GM21423 (cell line): ENCODE results near the gene ITGB7.

Experiments used
- ATAC-seq: cut with Tn5 transposase; IDR thresholded peaks from one replicate; pipeline ENCODE4 v1.9.1; 2021; ENCODE audit warnings: mild to moderate bottlenecking, moderate library complexity; ENCODE audit not compliant: unreplicated experiment

Gene ITGB7

GRCh38 chr12:53197011-53197640 is 9.9 kb downstream of the ITGB7 start:
- ATAC-seq = no peak

DNA sequence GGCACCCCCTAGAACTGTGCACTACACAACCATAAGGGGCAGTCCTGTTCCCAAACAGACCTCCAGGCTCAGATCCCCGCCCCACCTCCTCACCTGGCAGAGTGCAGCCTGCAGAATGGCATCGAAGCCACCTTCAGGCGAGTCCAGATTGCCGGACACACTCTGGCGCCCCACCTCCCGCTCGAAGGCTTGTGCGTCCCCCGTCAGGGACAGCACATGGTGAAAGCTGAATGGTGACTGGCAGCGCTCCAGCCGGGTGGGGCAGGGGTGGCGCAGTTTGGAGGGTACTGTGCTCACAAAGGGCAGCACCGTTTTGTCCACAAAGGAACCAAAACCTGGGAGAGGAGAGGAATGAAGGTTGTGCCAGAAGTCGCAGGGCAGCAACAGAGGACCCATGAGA is 10.6 kb downstream of the ITGB7 start:
- ATAC-seq = no peak

DNA sequence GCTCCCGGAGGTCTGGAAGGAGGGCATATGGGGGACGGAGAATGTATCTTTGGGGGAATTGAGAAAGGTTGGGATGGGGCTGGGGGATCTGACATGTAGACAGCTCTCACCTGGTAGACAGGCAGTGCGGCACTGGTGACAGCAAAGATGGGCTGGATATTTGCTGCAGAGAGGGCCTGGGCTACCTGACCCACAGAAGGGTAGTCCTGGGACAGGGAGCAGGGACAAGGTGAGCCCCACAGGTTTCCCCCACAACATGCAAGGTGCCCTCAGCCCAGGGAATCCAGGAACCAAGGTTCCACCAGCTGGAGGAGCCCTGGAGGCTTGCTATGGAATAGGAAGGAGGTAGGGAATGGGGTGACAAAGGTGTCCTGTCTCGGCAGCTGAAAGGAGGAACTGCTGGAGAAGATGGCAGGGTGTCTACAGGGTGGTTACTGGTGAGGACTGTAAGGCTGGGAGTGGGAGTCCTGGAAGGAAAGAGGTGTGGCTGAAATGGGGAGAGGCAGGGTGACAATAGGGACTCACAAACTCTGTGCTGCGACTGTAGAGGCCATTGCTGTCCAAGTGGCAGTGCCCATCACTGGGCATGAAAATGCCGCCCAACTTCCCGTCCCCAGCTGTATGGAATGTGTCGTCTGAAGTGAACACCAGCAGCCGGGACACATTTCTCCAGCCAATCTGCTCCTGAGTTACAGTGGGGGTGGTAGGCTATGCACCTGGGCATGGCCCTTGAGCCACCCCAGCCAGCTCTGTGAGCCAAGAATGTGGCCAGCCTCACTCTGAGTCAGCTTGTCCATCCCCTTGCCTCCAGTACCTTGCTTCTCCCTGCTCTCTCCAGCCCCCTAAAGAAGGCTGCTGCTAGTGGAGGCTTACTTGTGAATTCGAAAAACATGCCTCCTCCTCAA is 11.3 kb downstream of the ITGB7 start:
- no peak for ATAC-seq

DNA sequence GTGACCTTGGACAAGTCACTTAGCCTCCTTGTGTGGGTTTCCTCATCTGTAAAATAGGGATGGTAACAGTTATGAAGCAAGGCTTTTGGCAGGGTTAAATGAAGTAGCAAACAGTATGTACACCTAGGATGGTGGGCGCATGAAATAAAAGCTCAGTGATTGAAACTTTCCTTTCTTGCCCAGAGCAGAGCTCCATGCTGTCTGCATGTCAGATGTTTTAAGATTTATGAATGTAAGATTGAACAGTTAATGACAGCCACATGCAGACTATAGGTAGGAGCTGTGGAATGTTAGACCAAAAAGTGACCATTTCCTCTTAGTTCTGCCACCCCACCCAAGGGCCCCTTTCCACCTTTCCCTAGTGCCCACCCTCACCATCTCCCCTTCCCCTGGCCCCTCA is 12.1 kb downstream of the ITGB7 start:
- no peak for ATAC-seq

DNA sequence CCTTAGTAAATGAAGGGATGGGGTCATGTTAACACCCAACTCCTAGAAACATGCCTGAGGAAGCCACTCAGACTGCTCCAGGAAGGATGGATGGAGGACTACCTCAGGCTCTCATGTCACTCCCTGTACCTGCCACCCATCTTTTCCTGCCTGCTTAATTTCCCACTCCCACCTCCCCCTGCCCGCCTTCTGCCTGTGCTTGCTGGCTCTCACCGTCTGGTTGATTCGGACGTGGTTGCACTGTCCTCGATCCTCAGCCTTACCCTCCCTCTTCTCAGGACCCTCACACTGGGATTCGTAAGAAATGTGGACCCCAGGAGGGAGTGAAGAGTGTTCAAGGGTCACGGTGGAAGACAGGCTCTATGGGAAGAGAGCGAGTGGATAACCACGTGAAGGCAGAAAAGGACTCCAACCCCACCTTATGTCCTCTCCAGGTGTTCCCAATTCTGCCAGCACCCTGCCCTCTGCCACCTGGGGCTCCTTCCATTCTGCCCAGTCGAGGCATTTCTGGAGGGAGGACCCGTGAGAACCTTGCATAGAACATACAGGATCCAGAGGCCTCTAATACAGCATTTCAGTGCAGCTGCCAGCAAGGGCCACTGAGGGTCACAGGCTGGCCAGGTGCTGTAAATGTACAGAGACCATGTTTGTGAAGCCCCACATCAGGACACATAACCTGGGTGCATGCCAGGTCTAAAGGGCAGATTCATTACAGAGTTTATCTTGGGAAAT is 12.9 kb downstream of the ITGB7 start:
- ATAC-seq = no peak

DNA sequence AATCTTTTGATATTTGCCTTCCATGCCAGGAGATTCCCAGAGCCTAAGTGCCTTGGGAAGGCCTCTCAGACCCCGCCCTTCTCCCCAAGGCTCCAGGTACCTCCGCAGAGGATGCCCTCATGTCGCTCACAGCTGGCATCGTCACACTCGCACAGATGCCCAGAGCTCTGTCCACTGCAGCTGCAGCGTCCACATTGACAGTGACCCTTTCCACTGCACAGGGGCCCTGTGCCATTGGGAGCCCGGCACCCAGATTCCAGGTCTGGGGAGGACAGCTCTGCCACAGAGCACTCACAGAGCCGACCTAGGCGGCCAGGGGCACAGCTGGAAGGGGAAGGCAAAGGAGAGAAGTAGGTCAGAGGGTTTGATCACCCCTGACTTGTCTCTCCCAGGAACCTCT is 14.0 kb downstream of the ITGB7 start:
- ATAC-seq = no peak

DNA sequence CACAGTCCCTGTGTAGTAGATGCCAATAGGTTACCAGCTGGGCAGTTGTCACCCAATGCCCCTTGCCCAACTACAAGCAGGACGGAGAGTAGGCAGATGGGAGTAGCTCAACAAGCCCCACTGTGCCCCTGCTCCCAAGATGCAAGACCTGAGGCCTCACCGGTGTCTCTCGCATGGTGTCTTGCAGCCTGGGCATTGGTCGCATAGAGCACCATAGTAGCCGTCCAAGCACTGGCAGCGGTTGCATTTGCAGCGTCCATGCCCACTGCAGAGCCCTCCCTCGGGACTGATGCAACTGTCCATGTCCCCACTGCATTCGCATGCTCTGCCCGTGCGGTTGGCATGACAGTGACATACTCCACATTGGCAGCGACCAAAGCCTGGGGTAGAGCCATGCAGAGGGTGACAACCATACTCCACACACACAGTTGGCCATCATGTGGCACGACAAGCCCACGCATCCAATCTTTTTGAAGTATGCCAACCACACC is 14.5 kb downstream of the ITGB7 start:
- ATAC-seq = no peak

- no peak for ATAC-seq
Observed at GRCh38 chr12:53191885-53192530, 15.0 kb downstream of the ITGB7 start.

- ATAC-seq = no peak
Observed at GRCh38 chr12:53191096-53191884, 15.8 kb downstream of the ITGB7 start.

DNA sequence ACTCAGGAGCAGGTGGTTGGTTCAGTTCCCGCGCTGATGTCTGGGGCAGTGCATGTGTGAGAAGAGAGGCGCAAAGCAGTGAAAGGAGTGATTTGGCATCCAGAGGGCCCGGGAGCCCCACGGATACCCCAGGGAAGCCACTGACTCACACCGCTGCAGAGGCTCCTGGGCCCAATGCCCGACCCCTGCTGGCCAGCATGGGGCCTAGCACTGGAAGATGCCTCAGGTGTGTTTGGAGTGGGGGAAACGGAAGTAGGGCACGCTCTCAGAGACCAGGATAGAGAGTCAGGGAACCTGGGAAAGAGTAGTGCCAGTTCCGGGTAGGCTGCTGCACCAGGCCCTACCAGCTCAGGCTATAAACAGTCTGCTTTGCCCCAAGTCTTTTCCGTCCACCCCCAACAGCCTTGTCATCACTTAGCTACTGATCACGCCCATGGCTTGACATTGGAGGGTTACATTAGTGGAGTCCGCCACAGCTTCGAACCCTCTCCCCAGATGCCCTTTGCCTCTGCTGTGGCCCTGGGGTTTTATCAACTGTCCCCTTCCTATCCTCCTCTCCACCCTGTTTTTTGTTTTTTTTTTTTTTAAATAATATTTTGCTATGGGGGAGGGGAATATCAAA is 16.8 kb downstream of the ITGB7 start:
- ATAC-seq = no peak

- no peak for ATAC-seq
Observed at GRCh38 chr12:53187145-53187899, 19.7 kb downstream of the ITGB7 start.

DNA sequence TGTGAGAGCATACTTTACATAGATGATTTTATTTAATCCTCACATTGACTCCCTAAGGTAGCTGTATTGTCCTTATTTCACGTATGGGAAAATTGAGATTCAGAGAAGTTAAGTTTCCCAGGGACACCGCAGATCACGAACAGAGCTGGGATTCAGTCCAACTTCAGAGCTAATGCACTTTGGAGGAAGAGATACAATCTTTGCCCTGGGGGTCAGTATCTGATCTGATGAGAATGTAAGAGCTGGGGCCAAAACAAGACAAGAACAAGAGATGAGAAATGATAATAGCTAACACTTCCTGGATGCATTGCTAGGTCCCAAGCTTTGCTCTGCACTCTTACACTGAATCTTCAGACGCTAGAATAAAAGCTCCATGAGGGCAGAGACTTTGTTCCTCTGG is 20.3 kb downstream of the ITGB7 start:
- no peak for ATAC-seq

DNA sequence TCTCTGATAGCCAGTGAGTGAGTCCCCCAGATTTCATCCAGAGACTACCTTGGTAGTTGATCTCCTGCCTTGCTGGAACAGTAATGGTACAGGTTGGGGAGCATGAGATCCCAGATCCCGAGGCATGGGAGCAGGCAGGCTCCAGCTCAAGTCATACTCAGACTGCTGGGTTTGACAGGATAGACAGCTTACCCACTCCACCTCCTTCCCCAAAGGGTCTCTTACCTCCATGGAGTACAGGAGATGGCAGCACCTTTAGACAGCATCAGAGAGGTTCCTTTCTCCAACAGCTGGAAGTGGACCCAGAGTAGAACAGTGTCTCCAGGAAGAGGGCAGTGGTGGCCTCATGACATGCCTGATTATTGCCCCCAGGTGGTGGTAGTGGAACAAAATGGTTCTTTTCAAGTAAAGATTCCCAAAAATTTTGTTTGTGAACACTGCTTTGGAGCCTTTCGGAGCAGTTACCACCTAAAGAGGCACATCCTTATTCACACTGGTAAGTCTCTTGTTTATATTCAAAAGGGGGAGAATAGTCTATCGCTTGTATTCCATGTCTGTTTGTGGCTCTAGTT is 21.4 kb downstream of the ITGB7 start:
- ATAC-seq = no peak

DNA sequence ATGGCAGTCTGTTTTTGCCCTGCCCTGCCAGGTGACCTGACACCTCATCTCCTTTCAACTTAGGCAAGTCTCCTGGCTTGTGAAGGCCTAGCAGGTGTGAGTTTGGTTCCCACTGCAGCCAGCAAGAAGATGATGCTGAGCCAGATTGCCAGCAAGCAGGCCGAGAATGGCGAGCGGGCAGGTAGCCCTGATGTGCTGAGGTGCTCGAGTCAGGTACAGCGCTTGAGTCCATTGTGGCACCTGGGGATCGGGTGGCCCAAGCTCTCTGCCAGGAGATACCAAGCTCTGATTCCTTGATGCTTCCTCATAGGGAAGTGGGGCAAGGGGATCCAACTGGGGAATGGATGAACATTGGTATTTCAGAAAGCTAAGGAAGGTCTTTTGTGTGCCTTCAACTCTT is 22.2 kb downstream of the ITGB7 start:
- ATAC-seq = no peak

DNA sequence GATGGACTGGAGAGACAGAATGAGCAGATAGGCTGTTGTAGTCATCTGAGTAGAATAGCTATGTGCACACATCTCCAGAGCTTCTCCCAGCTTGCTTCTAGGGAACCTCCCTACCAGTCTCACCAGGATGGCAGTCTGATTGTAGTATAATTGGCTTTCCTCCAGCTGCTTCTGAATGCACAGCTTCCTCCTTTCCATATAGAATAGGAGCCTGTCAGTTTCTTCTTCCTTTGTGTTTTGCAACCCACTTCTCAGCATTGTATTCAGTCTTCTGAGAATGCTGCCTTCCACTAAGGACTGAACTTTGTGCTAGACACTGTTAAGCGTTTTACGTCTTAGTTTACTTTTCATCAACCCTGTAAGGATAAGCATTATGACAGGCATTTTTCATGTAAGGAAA is 24.1 kb downstream of the ITGB7 start:
- ATAC-seq = no peak

DNA sequence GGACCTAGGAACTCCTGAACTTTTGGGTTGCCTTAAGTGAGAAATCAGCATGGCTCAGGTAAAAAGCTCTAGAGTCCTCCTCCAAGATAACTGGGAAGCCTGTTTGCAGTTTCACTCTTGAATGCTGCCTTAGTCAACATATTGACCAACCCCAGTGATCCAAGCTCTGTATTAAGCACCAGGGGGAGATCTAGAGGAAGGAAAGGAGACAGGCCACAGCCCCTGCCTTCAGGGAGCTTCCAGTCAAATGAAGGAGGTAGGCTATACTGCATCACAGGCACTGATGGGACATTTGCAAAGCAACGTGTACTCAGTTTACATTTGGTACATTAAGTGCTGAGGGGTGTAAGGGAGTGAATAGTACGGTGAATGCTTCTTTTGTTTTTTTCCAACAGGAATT is 25.1 kb downstream of the ITGB7 start:
- ATAC-seq = no peak

GRCh38 chr12:53180931-53181645 is 26.0 kb downstream of the ITGB7 start:
- peak; percentile 55 for ATAC-seq
